KOPT-K1 (cell line): ENCODE data around the gene GPRC5D.

ENCODE experiments used
- H3K27ac ChIP-seq: fragments of 200-600 bp; sonication (generic); 2 replicates; pipeline ENCODE4 v1.5.1; 2016; ENCODE audit warnings: antibody characterized with exemption, mild to moderate bottlenecking, low read depth, low read length; ENCODE audit not compliant: poor library complexity, severe bottlenecking
- H3K36me3 ChIP-seq: fragments of 200-600 bp; sonication (generic); 2 replicates; pipeline ENCODE4 v1.5.1; 2017; ENCODE audit warnings: antibody characterized with exemption, mild to moderate bottlenecking, low read length, moderate library complexity; ENCODE audit not compliant: insufficient read depth
- H3K9me3 ChIP-seq: fragments of 200-600 bp; sonication (generic); 2 replicates; pipeline ENCODE4 v1.5.1; 2017; ENCODE audit warnings: antibody characterized with exemption, low read length, mild to moderate bottlenecking; ENCODE audit not compliant: insufficient read depth, poor library complexity, severe bottlenecking

Gene GPRC5D

DNA sequence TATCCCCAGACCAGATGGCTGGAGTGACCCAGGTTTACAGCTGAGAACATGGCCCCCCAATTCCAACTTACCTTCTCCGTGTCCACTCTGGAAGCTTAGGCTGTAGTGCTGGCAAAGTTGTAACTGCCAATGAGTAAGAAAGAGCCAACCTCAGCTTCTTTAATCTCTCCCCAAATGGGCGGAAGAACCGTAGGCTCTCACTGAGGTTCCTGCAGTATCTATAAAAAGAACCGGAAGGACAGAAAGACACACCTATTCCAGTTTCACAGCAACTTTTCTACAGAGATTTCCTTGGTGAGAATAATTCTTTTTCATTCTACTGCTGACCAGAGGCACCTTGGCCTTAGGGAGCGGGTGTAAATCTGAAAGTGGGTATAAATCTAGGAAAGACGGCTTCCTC, at the start of gene GPRC5D:
GPRC5D (minus strand) TSS at position 135 of the 400 bp plus-strand sequence. CDS start 1,786 bp downstream, outside the sequence.
- Histone ChIP-seq H3K27ac (no peak within 1 kb of the TSS), H3K36me3 (no peaks in the 10 kb centered on the region), H3K9me3 (no peaks in the 10 kb centered on the region)

DNA sequence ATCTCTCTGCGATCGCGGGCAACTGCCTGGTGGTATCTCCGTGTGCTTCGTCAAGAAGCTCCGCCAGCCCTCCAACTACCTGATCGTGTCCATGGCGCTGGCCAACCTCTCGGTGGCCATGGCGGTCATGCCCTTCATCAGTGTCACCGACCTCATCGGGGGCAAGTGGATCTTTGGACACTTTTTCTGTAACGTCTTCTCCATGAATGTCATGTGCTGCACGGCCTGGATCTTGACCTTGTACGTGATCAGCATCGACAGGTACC, 49.7 kb upstream of the GPRC5D start:
- no peaks in the 10 kb centered on the region for H3K9me3 ChIP-seq
- no peak overlapping the region for H3K27ac ChIP-seq
- H3K36me3 ChIP-seq: no peaks in the 10 kb centered on the region

DNA sequence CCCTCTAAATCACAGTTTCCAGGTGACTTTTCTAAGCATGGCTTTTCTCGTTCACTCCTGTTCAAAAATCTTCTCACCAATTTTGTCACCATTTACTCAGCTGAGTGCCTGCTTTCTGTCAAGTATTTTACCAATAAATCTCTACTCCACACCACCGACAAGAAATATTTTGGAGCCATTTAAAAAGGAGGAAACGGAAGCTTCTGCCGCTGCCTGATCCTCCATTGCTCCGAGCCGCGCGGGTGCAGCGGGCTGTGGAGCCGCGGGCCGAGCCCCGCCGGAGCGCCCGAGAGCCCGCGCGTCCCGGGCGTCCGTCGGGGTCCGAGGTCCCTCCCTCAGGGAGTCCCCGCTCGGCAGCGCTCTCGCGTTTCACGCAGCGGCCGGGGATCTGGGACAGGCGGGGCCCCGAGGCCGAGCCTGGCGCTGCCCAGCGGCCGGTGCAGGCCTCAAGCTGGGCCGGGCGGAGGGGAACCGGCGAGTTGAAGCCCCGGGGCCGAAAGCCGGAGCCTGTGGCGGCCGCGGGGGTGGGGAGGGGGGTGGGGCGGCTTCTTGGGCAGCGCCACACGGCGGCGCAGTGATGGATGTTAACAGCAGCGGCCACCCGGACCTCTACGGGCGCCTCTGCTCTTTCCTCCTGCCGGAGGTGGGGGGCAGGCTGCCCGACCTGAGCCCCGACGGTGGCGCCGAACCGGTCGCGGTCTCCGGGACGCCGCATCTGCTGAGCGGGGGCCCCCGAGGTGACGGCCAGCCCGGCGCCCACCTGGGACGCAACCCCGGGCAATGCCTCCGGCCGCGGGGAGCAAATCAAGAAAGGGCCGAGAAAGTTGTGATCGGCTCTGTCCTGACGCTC, 49.2 kb upstream of the GPRC5D start:
- H3K36me3 ChIP-seq: no peaks in the 10 kb centered on the region
- no peak overlapping the region for H3K27ac ChIP-seq
- no peaks in the 10 kb centered on the region for H3K9me3 ChIP-seq

DNA sequence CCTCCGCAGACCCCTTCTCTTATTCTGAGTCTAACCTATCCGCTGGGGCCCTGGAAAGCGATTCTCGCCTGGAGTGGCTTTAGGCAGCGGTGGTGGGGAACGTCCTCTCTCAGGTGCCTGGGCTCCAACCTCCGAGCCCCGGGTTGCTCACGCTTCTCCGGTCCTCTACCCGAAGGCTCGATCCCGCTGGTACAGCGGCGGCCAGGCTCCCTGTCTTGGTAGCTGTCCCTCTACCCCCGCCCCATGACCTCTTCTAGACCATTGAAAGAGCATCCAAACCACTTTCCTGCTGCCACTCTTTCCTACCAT, 48.6 kb upstream of the GPRC5D start:
- no peaks in the 10 kb centered on the region for H3K36me3 ChIP-seq
- H3K9me3 ChIP-seq: no peaks in the 10 kb centered on the region
- H3K27ac ChIP-seq: no peak overlapping the region

DNA sequence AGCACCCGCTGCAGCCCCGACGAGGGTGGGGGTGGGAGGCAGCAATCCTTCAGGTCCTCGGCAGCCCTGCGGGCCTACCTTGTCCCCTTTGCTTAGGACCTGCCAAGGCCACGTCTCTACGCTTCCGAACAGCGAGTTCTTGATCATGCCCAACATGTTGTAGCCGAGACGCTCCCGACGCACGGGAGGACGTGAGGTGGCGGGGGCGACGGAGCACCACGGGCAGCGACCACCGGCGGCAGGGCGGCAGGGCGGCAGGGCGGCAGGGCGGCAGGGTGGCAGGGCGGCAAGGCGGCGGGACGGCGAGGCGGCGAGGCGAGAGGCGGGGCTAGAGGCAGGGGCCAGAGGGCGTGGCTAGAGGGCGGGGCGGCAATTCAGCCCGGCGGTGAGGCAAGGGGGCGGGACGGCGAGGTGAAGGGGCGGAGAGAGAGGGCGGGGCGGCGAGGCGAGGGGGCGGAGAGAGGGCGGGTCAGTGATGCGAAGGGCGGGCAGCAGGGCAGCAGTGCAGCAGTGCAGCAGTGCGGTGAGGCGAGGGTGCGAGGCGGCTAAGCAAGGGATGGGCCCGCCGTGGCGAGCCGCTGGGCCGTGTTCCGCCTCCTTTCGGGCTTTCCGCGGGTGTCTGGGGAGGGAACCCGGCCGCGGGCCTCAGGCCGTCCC, 48.1 kb upstream of the GPRC5D start, which contains the start of gene HEBP1:
HEBP1 (minus strand) TSS at position 307 of the 657 bp plus-strand sequence; CDS start at position 156, 151 bp downstream.
- H3K9me3 ChIP-seq: no peaks in the 10 kb centered on the region
- H3K27ac ChIP-seq: no peak within 1 kb of the TSS
- H3K36me3 ChIP-seq: no peaks in the 10 kb centered on the region

DNA sequence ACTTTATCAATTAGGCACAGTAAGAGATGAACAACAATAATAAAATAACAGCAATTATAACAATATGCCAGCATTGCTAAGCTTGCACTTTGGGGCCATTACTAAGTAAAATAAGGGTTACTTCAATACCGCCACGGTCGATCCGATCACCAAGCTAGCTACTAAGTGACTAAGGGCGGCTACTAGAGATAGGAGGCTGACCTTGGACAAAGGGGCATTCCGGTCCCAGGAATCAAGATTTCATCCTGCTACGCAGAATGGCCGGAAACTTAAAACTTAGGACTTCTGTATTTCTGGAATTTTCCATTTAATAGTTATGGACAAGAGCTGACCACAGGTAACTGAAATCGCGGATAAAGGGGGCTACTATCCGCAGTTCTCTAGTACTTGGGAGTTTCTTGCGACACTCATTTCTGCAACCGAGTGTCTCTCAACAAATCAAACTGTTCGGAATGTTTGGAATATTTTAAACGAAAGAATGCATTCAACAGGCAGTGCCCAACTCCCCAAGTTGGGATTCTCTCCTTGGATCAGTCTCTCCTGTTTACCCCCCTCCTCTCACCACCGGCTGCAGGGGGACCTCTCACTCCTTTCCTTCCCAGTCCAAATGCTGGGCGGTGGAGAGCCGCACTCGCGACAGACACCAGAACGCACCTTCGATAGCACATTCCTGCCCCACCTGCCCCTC, 47.4 kb upstream of the GPRC5D start:
- H3K27ac ChIP-seq: no peak overlapping the region
- H3K36me3 ChIP-seq: no peaks in the 10 kb centered on the region
- no peaks in the 10 kb centered on the region for H3K9me3 ChIP-seq

DNA sequence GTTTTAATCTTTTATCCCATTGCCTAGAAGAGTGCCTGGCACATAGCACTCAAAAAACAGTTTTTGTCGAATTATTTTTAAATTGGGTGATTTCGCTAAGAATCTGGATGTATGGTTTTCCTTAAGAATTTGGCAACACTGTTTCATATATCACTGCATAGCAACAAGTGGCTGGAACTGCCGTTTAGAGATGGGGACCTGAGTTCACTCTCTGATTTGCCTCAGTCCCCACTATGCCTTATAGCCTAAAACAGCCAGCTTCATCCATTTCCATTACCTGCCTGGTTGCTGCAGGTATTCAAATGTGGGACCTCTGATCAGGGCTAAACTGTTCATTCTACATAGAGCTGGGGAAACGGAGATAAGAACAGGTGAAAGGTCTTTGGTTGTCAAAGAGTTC, 46.3 kb upstream of the GPRC5D start:
- Histone ChIP-seq H3K36me3 (no peaks in the 10 kb centered on the region), H3K9me3 (no peaks in the 10 kb centered on the region), H3K27ac (no peak overlapping the region)

DNA sequence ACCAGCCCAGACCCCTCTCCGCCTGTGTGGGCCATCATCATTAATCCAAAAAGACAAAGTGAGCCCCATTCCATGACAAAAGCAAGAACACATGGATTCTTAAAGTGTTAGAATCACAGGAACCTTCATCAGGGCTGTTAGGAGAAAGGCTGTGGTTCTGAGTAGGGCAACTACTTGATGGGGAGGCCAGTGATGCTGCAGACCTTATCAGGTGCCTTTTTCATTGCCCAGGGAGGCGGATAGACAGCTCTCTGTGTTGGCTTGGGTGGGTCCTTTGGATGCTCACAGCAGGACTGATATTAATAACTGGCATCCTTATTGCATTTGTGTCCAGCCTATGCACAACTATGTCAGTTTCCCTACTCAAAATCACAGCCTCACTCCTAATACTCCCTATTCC, 45.8 kb upstream of the GPRC5D start:
- Histone ChIP-seq H3K9me3 (no peaks in the 10 kb centered on the region), H3K36me3 (no peaks in the 10 kb centered on the region), H3K27ac (no peak overlapping the region)

DNA sequence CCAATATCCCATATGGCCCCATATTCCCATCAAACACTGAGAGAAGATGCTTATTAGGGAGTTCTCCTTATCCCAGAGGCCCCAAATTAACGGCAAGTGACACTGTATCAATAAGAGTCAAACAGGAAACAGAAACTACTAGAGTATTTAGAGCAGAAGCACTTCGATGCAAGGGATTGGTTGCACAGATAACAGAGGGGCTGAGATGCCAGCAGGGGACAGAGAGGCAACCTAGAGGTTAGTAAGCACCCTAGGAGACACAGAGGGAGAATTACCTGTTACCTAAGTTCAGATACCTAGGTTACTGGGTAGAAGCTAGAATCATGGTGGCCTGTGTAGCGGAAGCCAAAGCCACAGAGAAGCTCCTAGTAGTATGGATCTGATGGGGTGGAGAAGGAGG, 45.2 kb upstream of the GPRC5D start:
- no peaks in the 10 kb centered on the region for H3K9me3 ChIP-seq
- no peaks in the 10 kb centered on the region for H3K36me3 ChIP-seq
- no peak overlapping the region for H3K27ac ChIP-seq

DNA sequence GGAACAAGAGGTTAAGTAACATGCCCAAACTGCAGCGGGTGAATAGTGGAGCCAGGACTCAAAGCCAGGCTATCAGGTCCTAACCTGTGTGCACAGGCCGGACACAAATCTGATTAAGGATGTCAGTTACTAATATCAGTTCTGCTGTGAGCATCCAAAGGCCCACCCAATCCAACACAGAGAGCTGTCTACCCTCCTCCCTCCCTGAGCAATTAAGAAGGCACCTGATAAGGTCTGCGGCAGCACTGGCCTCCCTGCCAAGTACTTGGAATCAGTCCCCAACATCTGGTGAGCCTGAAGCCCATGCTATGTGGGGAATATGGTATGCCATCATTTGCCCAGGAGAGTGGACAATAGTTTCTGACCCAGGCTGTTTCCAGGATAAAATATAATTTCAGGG, 44.2 kb upstream of the GPRC5D start:
- Histone ChIP-seq H3K36me3 (no peaks in the 10 kb centered on the region), H3K27ac (no peak overlapping the region), H3K9me3 (no peaks in the 10 kb centered on the region)

DNA sequence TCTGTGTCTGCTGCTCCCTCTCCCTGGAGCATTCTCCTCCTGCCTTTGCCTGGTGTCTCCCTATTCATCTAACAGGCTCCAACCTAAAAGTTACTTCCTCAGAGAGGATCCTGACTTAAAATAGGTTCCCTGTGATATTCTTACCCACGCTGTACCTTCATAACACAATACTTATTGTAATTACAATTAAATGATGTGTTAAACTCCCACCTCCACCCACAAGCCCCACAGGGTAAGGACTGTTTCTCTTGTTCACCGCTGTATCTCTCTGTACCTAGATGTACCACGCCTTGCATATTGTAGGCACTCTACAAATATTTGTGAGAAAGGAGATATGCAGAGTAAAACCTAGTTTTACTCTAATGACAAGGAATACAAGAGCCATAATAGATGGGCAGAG, 43.1 kb upstream of the GPRC5D start:
- no peaks in the 10 kb centered on the region for H3K36me3 ChIP-seq
- no peaks in the 10 kb centered on the region for H3K9me3 ChIP-seq
- H3K27ac ChIP-seq: no peak overlapping the region

DNA sequence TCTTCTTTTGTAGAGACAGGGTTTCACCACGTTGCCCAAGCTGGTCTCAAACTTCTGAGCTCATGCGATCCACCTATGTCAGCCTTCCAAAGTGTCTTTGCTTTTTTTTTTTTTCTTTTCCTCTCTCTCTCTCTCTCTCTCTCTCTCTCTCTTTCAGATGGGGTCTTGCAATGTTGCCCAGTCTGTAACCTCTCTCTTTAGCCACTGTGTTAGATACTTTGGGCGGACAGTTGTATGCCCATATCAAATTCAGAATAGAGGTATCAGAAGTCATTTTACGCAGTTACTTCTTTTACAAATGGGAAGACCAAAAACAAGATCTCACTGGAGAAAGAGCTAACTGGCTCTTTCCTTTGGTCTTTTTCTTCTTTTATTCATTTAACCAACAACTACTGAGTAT, 41.4 kb upstream of the GPRC5D start:
- Histone ChIP-seq H3K9me3 (no peaks in the 10 kb centered on the region), H3K27ac (no peak overlapping the region)

DNA sequence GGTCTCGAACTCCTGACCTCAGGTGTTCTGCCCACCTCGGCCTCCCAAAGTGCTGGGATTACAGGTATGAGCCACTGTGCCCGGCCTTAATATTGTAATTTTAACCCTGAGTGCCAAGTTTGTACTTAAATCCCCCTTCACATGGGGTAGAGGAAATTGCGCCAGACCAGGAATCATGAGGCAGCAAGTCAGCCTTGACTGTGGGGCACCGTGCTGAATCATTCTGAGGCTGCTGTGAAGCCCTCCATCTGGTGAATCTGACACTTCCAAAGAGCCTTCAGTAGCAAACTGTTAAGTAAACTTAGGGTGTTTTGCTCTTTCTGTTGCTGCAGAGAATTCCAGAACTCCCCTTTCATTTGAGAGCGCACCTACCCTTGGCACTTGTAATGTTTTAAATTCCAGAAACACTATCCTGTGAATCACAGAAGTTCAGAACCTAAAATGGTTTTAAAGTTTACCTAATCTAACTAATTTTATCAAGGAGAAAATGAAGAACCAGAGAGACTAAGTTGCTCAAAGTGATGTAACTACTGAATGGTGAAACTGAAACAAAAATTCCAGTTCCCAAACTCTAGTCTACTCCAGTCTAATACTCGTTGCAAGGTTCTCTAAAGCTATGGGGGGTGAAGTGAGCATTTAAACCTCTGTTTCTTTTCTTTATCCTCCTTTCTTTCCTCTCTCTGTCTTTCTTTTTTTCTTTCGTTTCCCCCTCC, 40.6 kb upstream of the GPRC5D start:
- Histone ChIP-seq H3K36me3 (no peaks in the 10 kb centered on the region), H3K27ac (no peak overlapping the region), H3K9me3 (no peaks in the 10 kb centered on the region)

More for the DNA sequence above, 41.4 kb upstream of the GPRC5D start:
- no peaks in the 10 kb centered on the region for H3K36me3 ChIP-seq

DNA sequence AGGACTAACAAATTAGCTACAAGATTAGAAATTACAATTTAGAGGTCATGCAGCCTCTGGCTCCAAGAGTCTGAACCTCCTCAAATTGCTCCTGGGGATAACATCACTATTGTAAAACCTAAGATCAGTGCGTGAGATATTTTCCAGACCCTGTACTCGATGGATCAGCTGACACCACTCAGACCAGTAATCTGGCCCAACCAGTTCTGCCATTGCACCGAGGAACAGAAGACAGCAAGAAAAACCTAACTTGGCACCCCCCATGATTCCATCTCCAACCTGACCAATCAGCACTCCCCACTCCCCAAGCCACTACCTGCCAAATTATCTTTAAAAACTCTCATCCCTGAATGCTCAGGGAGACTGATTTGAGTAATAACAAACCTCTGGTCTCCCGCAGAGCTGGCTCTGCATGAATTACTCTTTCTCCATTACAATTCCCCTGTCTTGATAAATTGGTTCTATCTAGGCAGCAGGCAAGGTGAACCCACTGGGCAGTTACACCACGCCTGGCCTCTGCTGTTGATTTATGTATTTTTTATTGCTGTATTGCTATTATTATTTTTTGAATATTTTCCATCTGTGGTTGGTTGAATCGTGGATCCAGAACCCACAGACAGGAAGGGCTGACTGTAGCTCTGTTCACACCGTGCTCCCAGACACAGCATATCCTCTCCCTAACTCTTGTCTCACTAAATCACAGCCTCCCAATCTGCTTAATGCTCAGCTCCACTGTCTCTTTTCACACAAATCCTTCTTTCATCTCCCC, 38.9 kb upstream of the GPRC5D start:
- no peaks in the 10 kb centered on the region for H3K36me3 ChIP-seq
- no peak overlapping the region for H3K27ac ChIP-seq
- H3K9me3 ChIP-seq: no peaks in the 10 kb centered on the region
